Body of pancreas (tissue), 4 donors: ENCODE results near the gene THBS2. TPM values are rescaled to one million over a fixed set of nuclear protein-coding genes. Genes with fewer than 3 reads are reported as not detected.

Source experiments
- ATAC-seq: fragments of 150-250 bp; one replicate; pipeline ENCODE4 v1.9.1; 2016
- DNase-seq, 4 donors: peaks; one replicate each; pipeline ENCODE4 v3.0.0-alpha.2; 2019
- H3K27ac ChIP-seq, 4 donors: fragments of 200-600 bp; sonication (generic); 1 replicate in 3 of 4; 2 replicates in 1 of 4; pipeline versions ENCODE4 v1.5.1 to v1.6.1; 2016 to 2019; ENCODE audit warnings: mild to moderate bottlenecking in 1 of 4, mixed read lengths in 1 of 4, moderate library complexity in 1 of 4
- H3K27me3 ChIP-seq, 2 donors: fragments of 200-600 bp; sonication (generic); one replicate each; pipeline ENCODE4 v1.6.0; 2016; ENCODE audit warnings: mild to moderate bottlenecking in 1 of 2
- H3K36me3 ChIP-seq, 2 donors: fragments of 200-600 bp; sonication (generic); replicated peaks in 1 of 2; 2 replicates each; pipeline ENCODE4 v1.5.1; 2016; ENCODE audit warnings: low read depth in 2 of 2; ENCODE audit not compliant: insufficient read depth in 1 of 2
- H3K4me1 ChIP-seq: fragments of 200-600 bp; sonication (generic); one replicate; pipeline ENCODE4 v1.6.0; 2016
- H3K4me3 ChIP-seq, 2 donors: fragments of 200-600 bp; sonication (generic); 1 replicate in 1 of 2; 2 replicates in 1 of 2; pipeline ENCODE4 v1.5.1; 2016 to 2019
- H3K9me3 ChIP-seq, 3 donors: fragments of 200-600 bp; sonication (generic); 1 replicate in 2 of 3; 2 replicates in 1 of 3; pipeline ENCODE4 v1.5.1; 2016
- CTCF ChIP-seq, 7 experiments: fragments of 450-650 bp in 4 of 7; fragments of 200-600 bp in 3 of 7; sonication (generic) in 3 of 7; IDR thresholded peaks; one replicate each; pipeline ENCODE4 v1.5.1; 2016 to 2019; ENCODE audit warnings: antibody characterized with exemption in 7 of 7
- POLR2A ChIP-seq, 3 donors: fragments of 450-650 bp; IDR thresholded peaks; one replicate each; pipeline ENCODE4 v1.6.1; 2016; ENCODE audit warnings: antibody characterized with exemption in 3 of 3, mild to moderate bottlenecking in 2 of 3
- WGBS, 2 donors: methylation state at CpG; one replicate each; pipeline ENCODE4 v1.1.5; 2017; 5-methylcytosine and 5-hydroxymethylcytosine counted together
- intact Hi-C: fragments of 100-400 bp; cut with DNase I; formaldehyde crosslinking; loops from one replicate; pipeline ENCODE4 v1.15.1; 2023
- total RNA-seq, 2 donors: library from RNA; depleted of rRNA; stranded (reverse); fragments of >200 nt; gene quantifications; one replicate each; pipeline ENCODE4 v1.1.0, GENCODE V29; 2016

Gene THBS2
- total RNA-seq, 2 donors from 2014 or later = 8.9 to 9.6 TPM

DNA sequence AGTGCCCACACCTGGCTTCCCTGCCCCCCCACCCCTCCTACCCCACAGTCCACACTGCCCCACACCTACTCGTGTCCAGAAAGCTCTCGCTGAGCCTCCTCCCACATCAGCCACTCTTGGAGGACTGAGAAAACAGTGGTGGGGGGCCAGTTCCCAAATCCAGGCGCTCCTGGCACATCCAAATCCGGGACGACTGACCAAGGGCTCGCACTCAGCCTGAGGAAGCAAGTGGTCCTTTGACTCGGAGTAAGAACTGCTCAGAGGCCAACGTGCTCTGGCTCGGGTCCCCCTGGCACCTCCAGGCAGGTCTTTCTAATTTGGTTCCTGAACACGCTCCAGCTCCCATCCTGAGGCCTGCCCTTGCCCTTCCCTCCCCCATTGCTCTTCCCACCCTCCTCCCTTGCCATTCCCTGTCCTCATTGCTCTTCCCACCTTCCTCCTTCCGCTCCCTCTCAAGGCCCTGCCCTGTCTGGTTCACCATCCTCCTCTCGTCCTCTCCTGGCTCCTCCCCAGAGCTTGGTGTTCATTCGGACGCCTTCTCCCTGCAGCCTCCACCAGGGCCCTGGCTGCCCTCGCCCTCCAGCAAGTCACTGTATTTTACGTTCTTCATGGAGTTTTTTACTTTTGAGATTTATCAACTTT is 83.6 kb downstream of the THBS2 start:
- no peaks in the 10 kb centered on the region for H3K4me1 ChIP-seq
- intact Hi-C loops = no loop called here
- H3K4me3 ChIP-seq = no peak overlapping the region
- 67% methylated on average over 10 to 16 of the region's 16 CpGs for WGBS, 2 donors
- H3K27ac ChIP-seq = no peak overlapping the region
- ATAC-seq = no peak
- H3K27me3 ChIP-seq = no peaks in the 10 kb centered on the region
- no peaks in the 10 kb centered on the region for H3K36me3 ChIP-seq
- no peak for TF ChIP-seq CTCF (IDR thresholded peaks at IDR 0.05)
- no peak for TF ChIP-seq POLR2A (IDR thresholded peaks at IDR 0.05)
- no peak for DNase-seq
- no peaks in the 10 kb centered on the region for H3K9me3 ChIP-seq

DNA sequence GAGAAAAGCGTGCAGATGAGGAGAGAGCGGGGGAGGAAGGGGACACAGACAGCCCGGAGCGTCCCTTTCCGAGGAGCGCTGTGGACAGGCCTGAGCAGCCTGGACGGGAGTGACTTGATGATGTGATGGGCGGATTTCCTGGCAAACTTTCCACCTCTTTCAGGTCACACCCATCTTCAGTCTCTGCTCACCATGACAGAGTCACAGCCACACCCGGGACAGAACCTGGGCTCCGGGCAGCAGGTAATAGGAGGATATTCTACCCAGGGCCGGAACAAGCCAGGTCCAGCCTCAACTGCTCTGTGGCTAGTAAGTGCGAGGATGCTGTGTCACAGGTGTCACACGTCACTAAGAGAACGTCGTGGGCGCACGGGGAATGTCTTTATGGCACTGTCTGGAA is 84.3 kb downstream of the THBS2 start:
- Histone ChIP-seq H3K4me1 (no peaks in the 10 kb centered on the region), H3K27ac (no peak overlapping the region), H3K36me3 (no peaks in the 10 kb centered on the region), H3K27me3 (no peaks in the 10 kb centered on the region), H3K9me3 (no peaks in the 10 kb centered on the region), H3K4me3 (no peak overlapping the region)
- DNase-seq (no peak), ATAC-seq (no peak)
- WGBS, 2 donors = 59 to 74% methylated on average over 11 to 17 of the region's 17 CpGs
- TF ChIP-seq POLR2A (IDR thresholded peaks at IDR 0.05) (no peak), CTCF (IDR thresholded peaks at IDR 0.05) (no peak)
- intact Hi-C loops = no loop called here

DNA sequence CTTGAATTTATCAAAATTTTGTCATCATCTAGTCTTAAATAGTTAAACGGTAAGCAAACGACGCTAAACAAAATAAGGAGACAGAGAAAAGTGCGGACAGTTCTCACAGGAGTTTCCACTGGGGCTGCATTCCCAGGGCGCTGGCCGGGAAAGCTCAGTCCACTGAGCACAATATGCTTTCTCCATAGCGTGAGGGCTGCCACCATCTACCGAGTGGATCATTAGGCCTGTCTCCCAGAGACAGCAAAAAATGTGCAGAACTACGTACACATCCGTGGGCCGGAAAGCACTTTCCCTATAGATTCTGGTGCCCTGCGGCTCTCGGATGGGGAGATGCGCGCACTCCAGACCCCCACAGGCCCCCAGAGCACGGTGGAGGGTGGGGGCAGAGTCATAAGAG is 84.9 kb downstream of the THBS2 start:
- H3K36me3 ChIP-seq = no peaks in the 10 kb centered on the region
- ATAC-seq (no peak), DNase-seq (no peak)
- no peaks in the 10 kb centered on the region for H3K27me3 ChIP-seq
- H3K4me3 ChIP-seq = no peak overlapping the region
- WGBS, 2 donors = 66 to 72% methylated on average over 16 of the region's 16 CpGs
- intact Hi-C loops = no loop called here
- H3K27ac ChIP-seq = no peak overlapping the region
- H3K4me1 ChIP-seq = no peaks in the 10 kb centered on the region
- no peaks in the 10 kb centered on the region for H3K9me3 ChIP-seq
- TF ChIP-seq CTCF (IDR thresholded peaks at IDR 0.05) (no peak), POLR2A (IDR thresholded peaks at IDR 0.05) (no peak)

DNA sequence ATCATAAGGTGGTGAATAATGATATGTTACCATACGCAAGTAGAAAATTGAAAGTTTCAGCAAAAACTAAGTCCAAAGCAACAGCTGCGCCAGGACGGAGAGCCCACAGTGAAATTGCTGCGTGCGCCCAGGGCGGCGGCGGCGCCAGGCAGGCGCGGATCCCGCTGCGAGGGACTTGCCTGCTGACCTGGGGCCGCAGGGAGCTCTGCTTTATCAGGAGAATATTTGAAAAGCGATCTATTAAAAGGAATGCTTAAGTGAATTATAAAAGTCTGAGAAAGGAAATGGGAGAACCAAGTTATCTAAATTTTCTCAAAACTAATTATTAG is 85.4 kb downstream of the THBS2 start:
- Histone ChIP-seq H3K27me3 (no peaks in the 10 kb centered on the region), H3K9me3 (no peaks in the 10 kb centered on the region), H3K4me1 (no peaks in the 10 kb centered on the region), H3K4me3 (no peak overlapping the region), H3K36me3 (no peaks in the 10 kb centered on the region), H3K27ac (no peak overlapping the region)
- ATAC-seq (no peak), DNase-seq (no peak)
- intact Hi-C loops = no loop called here
- TF ChIP-seq POLR2A (IDR thresholded peaks at IDR 0.05) (no peak), CTCF (IDR thresholded peaks at IDR 0.05) (no peak)
- 83% methylated on average over 15 of the region's 15 CpGs for WGBS, 2 donors

GRCh38 chr6:169167581-169168301 is 85.9 kb downstream of the THBS2 start:
- TF ChIP-seq CTCF (IDR thresholded peaks at IDR 0.05) = no peak
- no peak for TF ChIP-seq POLR2A (IDR thresholded peaks at IDR 0.05)
- H3K4me1 ChIP-seq = no peaks in the 10 kb centered on the region
- DNase-seq = peak in 2 of 4 donors; percentile 32 to 50
- WGBS, 2 donors = 69 to 70% methylated on average over 23 to 37 of the region's 37 CpGs
- H3K36me3 ChIP-seq = no peaks in the 10 kb centered on the region
- no peak overlapping the region for H3K4me3 ChIP-seq
- H3K27me3 ChIP-seq = no peaks in the 10 kb centered on the region
- no peak overlapping the region for H3K27ac ChIP-seq
- intact Hi-C loops = no loop called here
- peak; percentile 54 for ATAC-seq
- H3K9me3 ChIP-seq = no peaks in the 10 kb centered on the region
